Mammary epithelial cell (primary cell): Measurements from ENCODE around the gene ARHGEF4.

Experiments
- CTCF ChIP-seq, 2 donors: IDR thresholded peaks in 1 of 2; conservative IDR thresholded peaks in 1 of 2; 2 replicates each; pipeline ENCODE4 v1.5.1; 2011 to 2012; ENCODE audit warnings: inconsistent platforms in 2 of 2, low read length in 2 of 2, mild to moderate bottlenecking in 2 of 2, control low read depth in 1 of 2, low read depth in 1 of 2; ENCODE audit not compliant: insufficient read depth in 1 of 2; ENCODE audit errors: extremely low read depth in 1 of 2
- EZH2 ChIP-seq: IDR thresholded peaks from 2 replicates; pipeline ENCODE4 v1.6.1; 2012; ENCODE audit warnings: low read length, inconsistent platforms, borderline replicate concordance

DNA sequence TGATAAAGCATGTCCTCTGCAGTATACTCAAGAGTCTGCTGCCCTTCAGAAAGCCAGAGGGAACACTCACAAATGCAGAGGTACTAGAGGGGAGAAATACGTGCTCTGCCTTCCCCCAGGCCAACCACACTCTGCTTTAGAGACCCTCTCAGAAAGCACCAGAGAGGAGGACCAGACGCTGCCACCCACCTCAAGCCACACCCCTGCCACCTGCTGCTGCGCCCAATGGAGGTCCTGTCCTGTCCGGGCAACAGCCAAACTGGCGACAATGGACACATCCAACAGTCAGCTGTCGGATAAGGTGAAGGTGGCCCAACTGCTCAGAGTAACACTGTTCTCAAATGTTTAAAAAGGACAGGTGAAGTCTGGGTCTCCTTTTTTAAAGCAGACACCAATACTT lies 211.9 kb downstream of the ARHGEF4 start:
- no peak for TF ChIP-seq CTCF (conservative IDR thresholded peaks at IDR 0.05 in 1 of 2, IDR thresholded peaks at IDR 0.05 in 1 of 2; ENCODE audit: extremely low read depth in 1 of 2, insufficient read depth in 1 of 2, low read depth in 1 of 2, low read length in 2 of 2)
- TF ChIP-seq EZH2, result no peak
